ENCODE data around the gene CDHR2.
"Not testable (repeated sequence)": the region's sequence is repeated elsewhere in the genome, so short reads cannot be mapped to it uniquely, and the experiment has no call there.

Gene CDHR2

DNA sequence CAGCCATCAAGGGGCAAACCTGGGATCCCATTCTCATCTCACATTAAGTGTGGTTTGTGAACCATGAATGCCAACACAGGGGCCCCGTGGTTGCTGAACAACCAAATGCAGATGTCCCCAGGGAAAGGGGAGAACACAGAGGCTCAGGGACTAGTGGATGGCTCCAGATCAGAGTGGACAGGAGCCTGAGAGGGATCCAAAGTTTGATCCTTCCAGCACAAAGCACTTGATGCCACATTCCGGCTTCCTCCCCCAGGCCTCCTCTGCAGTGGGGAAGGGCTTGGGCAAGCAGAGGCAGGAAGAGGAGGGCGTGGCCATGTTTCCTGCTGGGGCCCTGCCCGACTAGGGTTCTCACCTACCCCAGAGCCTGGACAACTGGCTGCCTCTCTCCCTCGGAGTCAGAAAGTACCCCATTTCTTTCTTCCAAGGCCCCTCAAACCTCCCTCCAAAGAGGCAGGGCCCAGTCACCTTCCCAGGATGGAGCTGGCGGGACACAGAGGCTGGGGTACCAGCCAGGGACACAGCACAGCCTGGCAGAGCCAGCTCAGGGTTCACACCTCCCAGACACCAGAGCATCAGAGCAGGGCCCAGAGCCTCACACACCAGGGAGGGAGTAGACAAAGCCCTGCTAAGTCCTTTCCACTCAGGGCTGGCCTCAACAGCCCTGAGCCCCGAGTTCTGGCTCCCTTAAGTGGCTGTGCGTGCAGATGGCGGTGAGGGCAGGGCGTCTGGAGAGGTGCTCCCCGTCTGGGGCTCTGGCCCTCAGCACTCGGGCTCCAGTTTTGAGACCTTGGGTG is 7.6 kb upstream of the CDHR2 start:
- no peak for DNase-seq

DNA sequence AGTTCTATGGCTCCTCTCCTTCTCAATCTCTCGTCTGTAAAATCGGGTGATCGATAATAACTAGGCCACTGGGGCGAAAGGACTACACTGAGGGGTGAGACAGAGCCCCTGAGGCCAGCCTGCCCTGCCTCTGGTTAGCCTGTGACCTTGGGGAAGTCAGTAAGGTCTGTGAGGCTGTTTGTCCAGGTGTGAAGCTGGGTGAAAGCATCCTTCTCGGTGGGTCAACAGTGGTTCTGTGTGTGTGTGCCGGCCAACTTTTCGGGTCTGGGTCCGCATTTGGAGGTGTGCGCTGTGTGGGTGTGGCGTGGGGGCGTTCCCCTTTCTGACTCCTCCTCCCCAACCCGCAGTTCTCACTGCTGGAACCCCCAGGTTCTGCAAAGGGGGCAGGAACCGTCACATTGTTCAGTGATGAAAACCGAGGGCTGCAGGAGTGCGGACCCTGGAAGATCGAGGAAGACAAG is 7.0 kb upstream of the CDHR2 start:
- DNase-seq: no peak

DNA sequence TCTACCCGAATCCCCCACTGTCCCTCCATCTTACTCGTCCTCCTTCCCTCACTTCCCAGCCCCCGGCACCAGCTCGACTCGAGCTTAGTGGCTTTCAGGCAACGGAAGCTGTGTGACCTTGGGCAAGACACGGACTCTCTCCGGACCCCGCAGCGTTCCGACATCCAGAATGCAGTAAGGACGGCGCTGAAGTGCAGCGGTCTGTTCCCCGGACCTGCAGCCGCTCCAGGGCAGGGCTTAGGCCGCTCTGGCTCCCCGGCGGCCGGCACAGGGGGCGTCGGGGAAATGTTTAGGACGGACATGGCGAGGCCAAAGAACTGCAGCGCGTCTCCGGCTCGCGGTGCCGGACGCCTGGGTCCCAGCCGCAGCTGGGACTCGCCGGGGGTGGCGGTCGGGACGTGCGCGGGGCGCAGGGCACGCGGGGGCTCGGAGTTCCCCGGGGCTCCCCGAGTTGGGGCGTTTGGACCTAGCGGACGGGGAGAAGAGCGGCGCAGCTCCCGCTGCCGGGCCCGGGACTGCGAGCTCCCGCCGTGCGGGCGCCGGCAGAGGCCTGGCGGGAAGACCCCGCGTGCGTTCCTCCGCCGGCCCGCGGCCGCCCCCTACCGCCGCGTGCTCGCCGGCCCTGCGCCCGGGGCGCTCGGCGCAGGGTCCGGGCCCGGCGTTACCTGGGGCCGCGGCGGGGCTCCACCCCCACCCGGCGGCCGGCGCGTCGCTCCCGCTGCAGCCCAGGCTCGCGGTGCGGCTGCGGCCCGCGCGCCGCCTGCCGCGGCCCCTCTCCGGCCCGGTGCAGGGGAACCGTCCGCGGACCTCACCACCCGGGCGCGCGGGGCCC is 6.3 kb upstream of the CDHR2 start:
- peak; percentile 9 for DNase-seq

DNA sequence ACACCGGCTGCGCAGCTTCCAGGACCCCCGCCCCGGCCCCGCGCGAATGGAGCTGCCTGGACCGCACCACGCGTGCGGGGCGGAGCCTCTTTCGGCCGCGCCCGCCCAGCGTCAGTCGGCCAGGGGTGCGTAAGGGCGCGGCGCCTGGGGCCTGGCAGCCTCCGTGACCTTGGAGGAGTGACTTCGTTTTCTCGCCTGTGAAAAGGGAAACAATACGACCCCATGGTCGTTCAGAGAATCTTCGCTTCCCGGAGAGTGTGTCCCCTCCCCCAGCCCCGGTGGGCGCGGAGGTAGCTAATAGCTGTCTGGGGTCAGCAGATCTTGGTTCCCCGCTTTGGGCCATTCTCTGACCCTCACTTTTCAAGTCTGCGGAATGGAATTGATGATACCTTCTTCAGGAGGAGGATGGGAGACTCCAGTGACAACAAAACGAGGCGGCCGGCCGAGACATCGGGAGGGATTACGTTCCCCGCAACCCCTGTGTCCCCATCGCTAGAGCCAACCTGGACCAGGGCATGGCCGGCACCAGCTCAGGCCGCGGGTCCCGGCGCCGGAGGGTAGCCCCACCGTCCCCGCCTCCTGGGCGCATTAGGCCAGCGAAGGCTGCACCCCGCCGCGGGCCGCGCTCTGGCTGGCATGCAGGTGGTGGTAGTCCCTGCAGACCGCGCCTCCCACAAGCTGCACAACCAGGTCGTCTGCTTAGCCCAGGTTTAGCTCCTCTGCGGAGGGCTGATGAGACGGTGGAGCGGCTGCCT is 5.5 kb upstream of the CDHR2 start:
- DNase-seq: peak; percentile 54

DNA sequence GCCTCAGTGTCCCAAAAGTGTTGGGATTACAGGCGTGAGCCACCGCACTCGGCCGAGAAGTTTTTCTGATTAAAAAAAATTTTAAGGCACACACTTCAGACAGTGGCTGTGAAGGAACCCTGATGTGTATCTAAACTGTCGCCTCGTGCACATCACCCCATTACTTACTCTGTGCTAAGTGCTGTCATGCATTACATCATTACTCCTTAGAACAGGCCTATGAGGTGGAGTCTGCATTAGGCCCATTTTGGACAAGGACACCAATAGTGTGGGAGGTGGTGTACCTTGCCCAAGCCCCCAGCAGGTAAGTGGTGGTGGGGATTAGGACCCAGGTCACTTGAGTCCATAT is 3.8 kb upstream of the CDHR2 start:
- DNase-seq: no peak

DNA sequence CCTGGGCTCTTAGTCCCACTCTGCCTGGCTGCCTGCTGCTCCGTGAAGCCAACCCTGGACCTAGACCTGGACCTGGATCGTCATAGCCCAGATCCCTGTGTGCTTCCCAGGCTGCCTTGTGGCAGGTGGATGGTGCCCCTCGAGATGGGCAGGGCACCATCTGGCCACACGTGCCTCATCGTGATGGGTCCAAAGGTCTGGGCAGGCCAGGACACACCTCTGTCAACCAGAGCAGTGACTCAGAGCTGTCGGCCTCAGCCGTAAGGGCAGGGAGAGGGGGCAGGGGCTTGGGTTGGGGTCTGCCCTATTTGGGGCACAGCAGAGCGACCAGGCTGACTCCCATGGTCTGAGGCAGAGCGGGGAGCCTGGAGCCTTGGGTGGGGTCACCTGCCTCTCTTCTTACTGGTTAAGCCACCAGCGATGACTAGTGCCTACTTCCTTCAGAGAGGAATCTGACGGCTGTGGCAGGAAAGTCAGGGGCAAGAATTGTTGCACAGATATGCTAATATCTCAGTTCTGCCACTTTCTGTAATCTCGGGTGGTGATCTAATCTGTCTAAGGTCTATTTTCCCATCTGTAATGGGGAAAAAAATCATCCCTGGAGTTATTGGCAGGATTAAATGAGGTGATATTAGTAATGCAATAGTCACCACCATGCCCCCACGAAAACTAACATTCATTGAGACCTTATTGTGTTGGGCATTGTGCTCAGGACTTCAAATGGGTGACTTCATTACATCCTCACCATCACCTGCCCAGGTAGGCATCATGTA is 3.2 kb upstream of the CDHR2 start:
- DNase-seq: no peak

DNA sequence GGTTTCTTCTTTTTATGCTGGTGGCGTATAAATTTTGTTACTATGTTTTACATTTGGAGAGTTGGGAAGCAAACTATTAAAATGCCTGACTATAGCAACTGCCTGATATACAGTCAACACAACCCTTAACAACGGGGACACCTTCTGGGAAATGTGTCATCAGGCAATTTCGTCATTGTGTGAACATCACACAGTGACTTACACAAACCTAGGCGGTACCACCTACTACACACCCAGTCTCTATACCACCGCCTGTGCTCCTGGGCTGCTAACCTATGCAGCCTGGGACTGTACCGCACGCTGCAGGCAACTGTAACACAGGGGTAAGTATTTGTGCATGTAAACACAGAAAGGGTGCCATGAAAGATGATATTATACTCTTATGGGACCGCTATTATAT is 1.3 kb upstream of the CDHR2 start:
- DNase-seq: no peak

DNA sequence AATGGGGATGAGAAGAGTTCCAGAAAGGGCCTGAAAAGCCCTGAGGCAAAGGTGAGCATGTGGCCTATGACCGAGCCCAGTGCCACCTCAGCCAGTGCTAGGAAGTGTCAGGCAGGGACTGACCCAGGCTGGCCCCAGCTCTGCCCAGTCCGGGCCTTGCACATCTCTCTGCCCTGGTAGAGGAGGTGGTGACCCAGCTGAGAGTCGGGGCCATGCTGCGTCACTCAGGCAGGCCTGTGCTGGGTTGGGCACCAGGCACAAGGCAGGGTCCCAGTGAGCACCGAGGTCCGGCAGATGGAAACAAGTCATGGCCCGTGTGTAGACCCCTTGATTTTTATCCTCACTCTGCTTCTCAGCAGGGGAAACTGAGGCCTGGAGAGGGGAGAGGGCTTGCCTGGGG is 729 bp downstream of the CDHR2 start:
- no peak for DNase-seq

DNA sequence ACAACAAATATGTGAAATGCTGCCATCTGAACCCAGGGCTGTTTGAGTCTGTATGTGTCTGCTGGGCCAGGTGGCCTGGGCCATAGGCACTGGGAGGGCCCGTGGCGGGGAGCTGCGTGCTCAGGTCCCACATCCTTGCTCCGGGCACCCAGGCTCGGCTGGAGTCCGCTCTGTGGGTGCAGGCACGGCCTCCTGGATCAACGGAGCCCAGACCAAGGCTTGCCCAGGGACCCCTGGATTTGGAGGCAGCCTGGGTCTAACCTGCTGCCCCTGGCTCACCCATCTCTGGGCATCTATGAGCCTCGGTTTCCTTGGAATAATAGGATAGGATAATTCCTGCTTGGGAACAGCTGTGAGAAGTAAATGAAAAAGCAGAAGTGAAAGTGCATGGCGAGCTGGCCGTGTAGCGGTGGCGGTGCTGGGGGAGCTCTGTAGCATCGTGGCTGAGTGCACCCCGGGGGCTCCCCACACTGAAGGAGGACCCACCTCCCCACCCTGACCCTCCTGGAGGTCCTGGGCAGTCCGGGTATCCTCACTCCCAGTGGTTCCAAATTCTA is 1.2 kb downstream of the CDHR2 start:
- no peak for DNase-seq

DNA sequence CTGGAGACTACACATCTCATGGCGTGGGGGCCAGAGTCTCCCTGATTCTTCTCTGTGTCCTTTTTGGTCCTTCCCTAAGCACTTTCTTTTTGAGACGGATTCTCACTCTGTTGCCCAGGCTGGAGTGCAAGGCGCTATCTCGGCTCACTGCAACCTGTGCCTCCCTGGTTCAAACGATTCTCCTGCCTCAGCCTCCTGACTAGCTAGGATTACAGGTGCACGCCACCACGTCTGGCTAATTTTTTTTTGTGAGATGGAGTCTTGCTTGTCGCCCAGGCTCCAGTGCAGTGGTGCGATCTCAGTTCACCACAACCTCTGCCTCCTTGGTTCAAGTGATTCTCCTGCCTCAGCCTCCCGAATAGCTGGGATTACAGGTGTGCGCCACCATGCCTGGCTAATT is 1.8 kb downstream of the CDHR2 start:
- not testable (repeated sequence) for DNase-seq

DNA sequence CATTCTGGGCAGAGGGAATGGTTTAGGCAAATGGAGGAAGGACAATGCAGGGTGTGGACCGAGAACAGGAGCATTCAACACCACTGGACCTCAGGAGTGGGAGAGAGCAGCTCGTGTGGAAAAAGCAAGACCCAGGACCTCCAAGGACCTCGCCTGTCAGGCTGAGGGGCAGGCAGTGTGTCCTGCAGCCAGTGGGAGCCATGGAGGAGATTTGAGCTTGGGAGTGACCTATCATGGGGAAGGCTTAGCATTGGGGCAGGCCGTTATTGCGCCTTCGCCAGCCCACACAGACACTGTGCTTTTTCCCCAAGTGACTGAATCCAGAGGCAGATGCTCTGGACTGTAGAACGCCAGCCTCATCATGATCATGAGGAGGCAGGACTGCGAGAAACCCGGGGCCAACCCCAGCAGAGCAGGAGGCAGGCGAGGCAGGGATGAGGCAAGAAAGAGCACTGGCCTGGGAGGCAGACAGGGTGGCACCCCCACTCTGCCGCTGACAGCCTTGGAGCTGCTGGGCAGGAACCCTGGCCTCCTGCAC is 3.3 kb downstream of the CDHR2 start:
- no peak for DNase-seq

DNA sequence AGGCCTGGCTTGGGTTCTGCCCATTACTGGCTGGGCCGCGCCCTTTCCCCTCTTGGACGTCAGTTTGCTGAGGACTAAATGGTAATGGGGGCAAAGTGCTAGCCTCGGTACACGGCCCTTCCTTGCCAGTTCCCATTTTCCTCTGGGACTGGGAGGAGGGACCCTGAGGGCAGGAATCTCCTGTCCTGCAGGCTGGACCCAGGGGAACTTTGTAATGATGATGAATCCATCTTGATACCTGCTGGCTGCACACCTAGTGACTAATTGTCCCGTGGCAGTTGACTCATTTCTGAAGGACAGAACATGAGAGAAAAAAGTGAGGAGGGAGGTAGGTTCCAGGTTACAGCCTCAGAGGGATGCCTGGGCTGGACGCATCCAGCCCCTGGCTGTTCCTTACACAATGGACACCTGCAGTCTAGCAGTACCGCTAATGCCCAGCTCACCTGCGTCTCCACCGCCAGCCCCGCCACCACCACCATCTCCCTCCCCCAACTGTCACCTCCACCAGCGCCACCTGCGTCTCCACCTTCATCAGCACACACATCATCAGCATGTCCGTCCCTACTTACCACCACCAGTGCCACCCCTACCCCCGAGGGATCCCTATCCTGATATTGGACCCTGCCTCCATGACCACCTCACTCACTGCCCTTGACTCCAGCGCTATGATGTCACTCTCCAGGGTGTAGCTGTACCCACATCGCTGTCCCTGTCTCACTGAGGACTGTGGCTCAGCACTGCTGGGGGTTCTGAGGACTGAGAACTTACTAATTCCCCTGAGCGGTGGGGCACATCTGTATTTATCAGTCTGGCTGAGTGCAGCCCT is 4.3 kb downstream of the CDHR2 start:
- DNase-seq: no peak

DNA sequence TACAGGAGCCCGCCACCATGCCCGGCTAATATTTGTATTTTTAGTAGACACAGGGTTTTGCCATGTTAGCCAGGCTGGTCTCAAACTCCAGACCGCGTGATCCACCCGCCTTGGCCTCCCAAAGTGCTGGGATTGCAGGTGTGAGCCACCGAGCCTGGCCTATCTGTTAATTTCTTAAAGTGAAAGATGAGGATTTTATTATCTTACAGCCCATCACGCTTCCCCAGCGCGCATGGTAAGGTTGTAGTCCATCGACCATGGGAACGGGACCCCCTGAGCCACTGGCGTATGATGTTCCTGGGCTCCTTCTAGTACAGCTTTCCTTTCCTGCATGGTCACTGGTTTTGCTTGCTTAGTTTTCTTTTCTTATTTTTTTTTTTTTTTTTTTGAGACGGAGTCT is 8.7 kb downstream of the CDHR2 start:
- DNase-seq: no peak

DNA sequence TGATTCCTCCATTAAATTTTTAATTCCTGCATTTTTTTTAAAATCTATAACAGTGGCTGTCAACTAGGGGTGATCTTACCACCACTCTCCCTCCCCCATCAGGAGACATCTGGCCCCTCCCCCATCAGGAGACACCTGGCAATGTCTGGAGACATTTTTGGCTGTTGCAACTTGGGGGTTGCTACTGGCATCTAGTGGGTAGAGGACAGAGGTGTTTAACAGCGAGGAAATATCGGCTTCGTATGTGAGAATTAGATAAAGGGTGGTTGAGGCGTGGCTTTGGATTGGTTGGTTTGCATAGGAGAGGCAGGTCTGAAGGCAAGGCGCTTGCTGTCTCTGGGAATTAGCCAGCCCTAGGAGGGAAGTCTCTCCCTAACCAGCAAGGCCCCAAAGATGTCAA is 10.5 kb downstream of the CDHR2 start:
- no peak for DNase-seq

DNA sequence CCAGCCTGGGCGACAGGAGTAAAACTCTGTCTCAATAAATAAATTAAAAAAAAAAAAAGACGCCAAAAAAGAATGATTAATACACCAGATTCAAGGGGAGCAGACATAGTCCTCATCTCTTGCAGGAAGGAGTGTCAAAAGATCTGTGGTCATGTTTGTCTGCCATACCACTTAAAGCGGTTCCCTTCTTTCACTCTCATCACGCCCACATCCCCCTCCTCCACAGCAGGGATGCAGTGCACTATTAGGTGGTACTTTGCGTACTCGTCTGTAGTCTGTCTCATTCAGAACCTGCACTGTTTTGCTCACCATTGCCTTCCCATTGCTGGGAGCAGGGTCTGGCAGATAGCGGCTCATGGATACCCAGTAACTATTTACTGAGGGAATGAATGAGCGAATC is 11.2 kb downstream of the CDHR2 start:
- DNase-seq: no peak

DNA sequence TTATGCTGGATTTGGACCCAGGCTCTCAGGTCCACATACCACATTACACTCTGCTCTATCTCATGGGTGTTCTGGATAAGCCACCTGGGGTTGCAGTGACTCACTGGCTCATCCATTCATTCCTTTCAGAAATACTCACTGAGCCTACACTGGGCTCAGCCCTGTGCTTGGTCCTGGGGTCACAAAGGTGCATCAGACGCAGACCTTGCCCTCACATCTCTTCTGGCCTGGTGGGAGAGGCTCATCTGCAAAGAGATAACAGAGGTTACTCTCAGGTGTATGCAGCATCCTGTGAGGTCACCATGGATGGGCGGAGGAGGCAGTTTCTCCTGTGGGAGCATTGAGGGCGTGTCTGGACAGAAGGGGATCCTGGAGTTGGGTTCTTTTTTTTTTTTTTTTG is 12.1 kb downstream of the CDHR2 start:
- no peak for DNase-seq

DNA sequence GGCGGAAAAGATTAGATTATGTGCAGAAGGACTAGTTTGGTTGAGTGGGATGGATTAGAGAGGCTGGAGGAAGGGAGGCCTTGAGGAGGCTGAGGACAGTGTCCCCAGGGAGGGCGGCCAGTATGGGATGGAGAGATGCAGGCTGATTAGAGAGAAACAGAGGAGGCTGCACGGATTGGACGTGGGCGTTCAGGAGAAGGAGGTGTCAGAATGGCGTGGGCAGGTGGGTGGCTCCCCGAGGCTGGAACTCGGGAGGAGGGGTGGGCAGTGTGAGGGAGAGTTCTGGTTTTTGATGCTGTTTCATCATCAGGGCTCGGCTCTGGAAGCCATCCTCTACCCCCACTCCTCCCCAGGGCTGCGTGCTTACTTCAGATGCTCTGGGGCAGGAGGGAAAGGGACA is 13.0 kb downstream of the CDHR2 start:
- no peak for DNase-seq

DNA sequence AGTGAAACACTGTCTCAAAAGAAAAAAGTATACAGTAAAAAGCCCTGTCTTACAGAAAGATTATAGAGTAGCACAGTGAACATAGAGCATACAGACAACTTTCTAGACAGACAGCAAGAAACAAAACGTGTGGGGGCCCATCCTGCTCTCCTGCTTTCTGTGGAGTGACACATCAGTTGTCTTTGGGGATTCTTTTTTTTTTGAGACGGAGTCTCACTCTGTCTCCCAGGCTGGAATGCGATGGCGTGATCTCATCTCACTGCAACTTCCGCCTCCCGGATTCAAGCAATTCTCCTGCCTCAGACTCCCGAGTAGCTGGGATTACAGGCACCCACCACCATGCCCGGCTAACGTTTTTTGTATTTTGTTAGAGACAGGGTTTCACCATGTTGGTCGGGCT is 14.9 kb downstream of the CDHR2 start:
- no peak for DNase-seq

DNA sequence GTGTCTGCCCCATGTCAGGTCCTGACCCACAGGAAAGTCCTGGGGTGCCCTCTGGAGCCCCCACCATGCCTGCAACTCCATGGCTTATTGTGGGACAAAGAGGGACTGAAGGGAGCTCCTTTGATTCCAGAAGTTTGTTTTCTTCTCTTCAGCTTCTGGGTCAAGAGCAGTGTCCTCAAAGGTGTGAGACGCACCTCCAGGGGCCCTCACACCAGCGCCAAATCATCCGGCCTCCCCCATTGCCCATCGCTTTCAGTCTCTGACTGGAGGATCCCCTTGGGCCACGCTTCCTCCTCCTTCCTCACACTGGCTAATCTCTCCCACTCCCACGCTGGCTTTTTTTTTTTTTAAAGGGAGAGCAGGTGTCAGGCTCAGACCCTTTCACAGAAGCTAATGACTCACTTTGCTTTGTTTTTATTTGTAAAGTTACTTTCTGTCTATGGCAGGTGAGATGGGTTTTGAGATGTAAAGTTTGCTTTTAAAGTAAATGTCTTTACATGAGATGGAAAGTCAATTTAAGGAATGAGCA is 16.7 kb downstream of the CDHR2 start:
- DNase-seq: no peak

DNA sequence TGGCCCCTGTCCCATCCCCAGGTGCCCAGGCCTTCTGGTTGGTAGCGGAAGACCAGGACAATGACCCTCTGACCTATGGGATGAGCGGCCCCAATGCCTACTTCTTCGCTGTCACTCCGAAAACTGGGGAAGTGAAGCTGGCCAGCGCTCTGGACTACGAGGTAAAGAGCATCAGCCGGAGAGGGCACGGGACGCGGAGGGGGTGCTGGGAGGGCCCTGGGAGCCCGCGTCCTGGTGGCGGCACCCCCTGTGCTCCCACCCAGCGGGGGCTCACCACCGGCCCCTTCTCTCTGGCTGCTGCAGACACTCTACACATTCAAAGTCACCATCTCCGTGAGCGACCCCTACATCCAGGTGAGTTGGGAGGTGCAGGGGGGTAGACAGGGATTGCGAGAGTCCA is 19.5 kb downstream of the CDHR2 start:
- DNase-seq: no peak

DNA sequence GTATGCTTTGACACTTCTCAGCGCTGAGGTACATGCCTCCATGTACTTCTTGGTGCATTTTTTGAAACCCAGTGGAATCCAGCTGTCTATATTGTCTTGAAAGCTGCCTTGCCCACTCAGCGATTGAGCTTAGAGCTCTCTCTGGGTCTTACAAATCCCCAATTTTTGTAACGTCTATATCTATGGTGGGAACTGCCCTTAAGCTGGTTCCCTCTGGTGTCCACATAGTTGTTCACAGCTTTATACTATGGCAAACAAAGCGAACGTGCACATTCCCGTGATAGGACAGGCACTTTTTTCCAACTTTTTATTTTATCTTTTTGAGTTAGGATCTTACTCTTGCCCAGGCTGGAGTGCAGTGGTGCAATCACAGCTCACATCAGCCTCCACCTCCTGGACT is 20.9 kb downstream of the CDHR2 start:
- no peak for DNase-seq

All from midbrain (tissue), 1 donor.